GM23338 (cell line): ENCODE data around the gene CCNQ. TPM values are rescaled to one million over a fixed set of nuclear protein-coding genes. Genes with fewer than 3 reads are reported as not detected.
"Not testable (repeated sequence)": the region's sequence is repeated elsewhere in the genome, so short reads cannot be mapped to it uniquely, and the experiment has no call there.

Experiments used
- ATAC-seq: fragments of 200-7000 bp; cut with Tn5 transposase; 3 replicates; pipeline ENCODE4 v1.9.1; 2020
- DNase-seq: peaks from one replicate; pipeline ENCODE4 v3.0.0-alpha.2; 2015; ENCODE audit warnings: low spot score
- H2AFZ ChIP-seq: fragments of 200-600 bp; sonication (generic); 2 replicates; pipeline ENCODE4 v1.8.0; 2016; ENCODE audit warnings: antibody characterized with exemption, mild to moderate bottlenecking, moderate library complexity
- H3F3A ChIP-seq: fragments of 200-600 bp; sonication (generic); replicated peaks from 2 replicates; pipeline ENCODE4 v1.8.0; 2017; ENCODE audit warnings: antibody characterized with exemption, mixed run types, low read depth
- H3K27ac ChIP-seq: fragments of 200-600 bp; sonication (generic); 2 replicates; pipeline ENCODE4 v1.6.1; 2016; ENCODE audit warnings: low read depth
- H3K27me3 ChIP-seq: fragments of 200-600 bp; sonication (generic); 2 replicates; pipeline ENCODE4 v1.8.0; 2016; ENCODE audit warnings: mild to moderate bottlenecking, mixed run types, moderate library complexity; ENCODE audit not compliant: insufficient read depth
- H3K36me3 ChIP-seq: fragments of 200-600 bp; sonication (generic); 2 replicates; pipeline ENCODE4 v1.8.0; 2016; ENCODE audit warnings: mild to moderate bottlenecking; ENCODE audit not compliant: insufficient read depth
- H3K4me1 ChIP-seq: fragments of 200-600 bp; sonication (generic); 2 replicates; pipeline ENCODE4 v1.8.0; 2016; ENCODE audit warnings: mild to moderate bottlenecking, moderate library complexity; ENCODE audit not compliant: insufficient read depth
- H3K4me2 ChIP-seq: fragments of 200-600 bp; sonication (generic); 2 replicates; pipeline ENCODE4 v1.7.1; 2017; ENCODE audit warnings: mixed run types
- H3K4me3 ChIP-seq: fragments of 200-600 bp; sonication (generic); 2 replicates; pipeline ENCODE4 v1.6.1; 2016; ENCODE audit warnings: mixed run types
- H3K79me2 ChIP-seq: fragments of 200-600 bp; sonication (generic); replicated peaks from 2 replicates; pipeline ENCODE4 v1.8.0; 2017; ENCODE audit warnings: mild to moderate bottlenecking; ENCODE audit not compliant: insufficient read depth
- H3K9me2 ChIP-seq: fragments of 200-600 bp; sonication (generic); 2 replicates; pipeline ENCODE4 v1.8.0; 2017; ENCODE audit not compliant: insufficient read depth
- H4K20me1 ChIP-seq: fragments of 200-600 bp; sonication (generic); replicated peaks from 2 replicates; pipeline ENCODE4 v1.8.0; 2017; ENCODE audit warnings: mild to moderate bottlenecking; ENCODE audit not compliant: insufficient read depth
- H3K27ac Mint-ChIP-seq: 2 replicates; pipeline ENCODE4 v1.8.0; 2020; ENCODE audit warnings: inconsistent platforms, mild to moderate bottlenecking, moderate library complexity, mixed read lengths
- H3K27me3 Mint-ChIP-seq: 3 replicates; pipeline ENCODE4 v1.8.0; 2022; ENCODE audit warnings: low read depth, mild to moderate bottlenecking, moderate library complexity, mixed read lengths, inconsistent platforms; ENCODE audit not compliant: insufficient read depth, poor library complexity
- H3K36me3 Mint-ChIP-seq: 3 replicates; pipeline ENCODE4 v1.8.0; 2021; ENCODE audit warnings: low read depth, mild to moderate bottlenecking, inconsistent platforms, moderate library complexity, mixed read lengths
- H3K4me1 Mint-ChIP-seq: 3 replicates; pipeline ENCODE4 v1.8.0; 2020; ENCODE audit warnings: mild to moderate bottlenecking, inconsistent platforms, mixed read lengths
- H3K4me3 Mint-ChIP-seq: 3 replicates; pipeline ENCODE4 v1.8.0; 2021; ENCODE audit warnings: moderate library complexity, mild to moderate bottlenecking, inconsistent platforms, mixed read lengths
- H3K9me3 Mint-ChIP-seq: 3 replicates; pipeline ENCODE4 v1.8.0; 2020; ENCODE audit warnings: moderate library complexity, mild to moderate bottlenecking, inconsistent platforms, mixed read lengths
- CREB1 ChIP-seq: fragments of 250-450 bp; sonication (Bioruptor Pico); IDR thresholded peaks from 2 replicates; pipeline ENCODE4 v1.5.0; 2020; ENCODE audit warnings: low read depth, mild to moderate bottlenecking, moderate library complexity
- CTCF ChIP-seq, 2 experiments: fragments of 200-600 bp in 1 of 2; sonication (generic) in 1 of 2; conservative IDR thresholded peaks; 2 replicates each; pipeline versions ENCODE4 v1.5.1 to v1.6.1; 2016 to 2017; ENCODE audit warnings: antibody characterized with exemption in 2 of 2, low read depth in 2 of 2, mild to moderate bottlenecking in 2 of 2, moderate library complexity in 1 of 2
- ETS1 ChIP-seq: IDR thresholded peaks from 2 replicates; pipeline ENCODE4 v1.6.1; 2016; ENCODE audit warnings: antibody characterized with exemption
- EZH2phosphoT487 ChIP-seq: fragments of 200-600 bp; sonication (generic); IDR thresholded peaks from one replicate; pipeline ENCODE4 v1.8.1; 2018; ENCODE audit warnings: antibody characterized with exemption; ENCODE audit not compliant: unreplicated experiment
- NANOG ChIP-seq: IDR thresholded peaks from 2 replicates; pipeline ENCODE4 v1.6.1; 2016; ENCODE audit warnings: antibody characterized with exemption, borderline replicate concordance
- POLR2AphosphoS5 ChIP-seq: IDR thresholded peaks from 2 replicates; pipeline ENCODE4 v1.6.1; 2016; ENCODE audit warnings: antibody characterized with exemption, low read depth
- STAT1 ChIP-seq: IDR thresholded peaks from one replicate; pipeline ENCODE4 v1.6.1; 2016; ENCODE audit warnings: antibody characterized with exemption; ENCODE audit not compliant: unreplicated experiment
- ZNF114 ChIP-seq: fragments of 250-450 bp; sonication (Bioruptor Pico); IDR thresholded peaks from 2 replicates; pipeline ENCODE4 v1.5.0; 2020; ENCODE audit warnings: mild to moderate bottlenecking, moderate library complexity
- ZNF331 ChIP-seq: fragments of 250-450 bp; sonication (Bioruptor Pico); IDR thresholded peaks from 2 replicates; pipeline ENCODE4 v1.5.0; 2020; ENCODE audit warnings: low read depth, mild to moderate bottlenecking, moderate library complexity
- ZNF462 ChIP-seq: fragments of 250-450 bp; sonication (Bioruptor Pico); IDR thresholded peaks from 2 replicates; pipeline ENCODE4 v1.5.0; 2020; ENCODE audit warnings: mild to moderate bottlenecking, moderate library complexity
- polyA plus RNA-seq: library from polyadenylated mRNA; unstranded; fragments of >200 nt; fragmentation: Nextera tagmentation; extraction: Ambion mirVana; gene quantifications from 2 replicates; pipeline ENCODE4 v1.2.1, GENCODE V29; 2016
- total RNA-seq: library from RNA; depleted of rRNA; stranded (reverse); fragments of >200 nt; shearing (Covaris generic); gene quantifications from 2 replicates; pipeline ENCODE4 v1.2.3, GENCODE V29; 2014

The CCNQ gene
- total and polyA plus RNA-seq, 2 experiments from 2014 or later: 19.4 to 30.2 TPM

- not testable (repeated sequence) for H3K4me3 ChIP-seq, H3K4me1 ChIP-seq, H3K9me2 ChIP-seq, DNase-seq, H3K9me3 Mint-ChIP-seq, H3K36me3 Mint-ChIP-seq, H3K4me1 Mint-ChIP-seq, H3K27ac Mint-ChIP-seq, H3K4me3 Mint-ChIP-seq, ATAC-seq, H4K20me1 ChIP-seq, H2AFZ ChIP-seq, H3K36me3 ChIP-seq, H3F3A ChIP-seq, H3K27ac ChIP-seq, H3K4me2 ChIP-seq, H3K79me2 ChIP-seq
- H3K27me3 ChIP-seq: peaks cover 18% of the 10 kb centered on the region
- peaks cover 12% of the 10 kb centered on the region for H3K27me3 Mint-ChIP-seq
These were observed 5.9 kb upstream of the CCNQ start for GRCh38 chrX:153604666-153605380.

GRCh38 chrX:153603131-153603656 is 4.3 kb upstream of the CCNQ start:
- Mint-ChIP-seq H3K4me1 (peaks cover 6% of the 10 kb centered on the region; the same call in 2 of the 3 replicates), H3K27me3 (peaks cover 5% of the 10 kb centered on the region), H3K9me3 (no peaks in the 10 kb centered on the region), H3K36me3 (no peaks in the 10 kb centered on the region), H3K4me3 (no peak overlapping the region; the same call in 2 of the 3 replicates), H3K27ac (no peak overlapping the region)
- ATAC-seq (no peak), DNase-seq (no peak)
- Histone ChIP-seq H3K79me2 (no peaks in the 10 kb centered on the region), H3K9me2 (no peaks in the 10 kb centered on the region), H3K27me3 (peaks cover 4% of the 10 kb centered on the region; the same call in 1 of the 2 replicates), H2AFZ (no peak overlapping the region), H4K20me1 (no peaks in the 10 kb centered on the region), H3K36me3 (no peaks in the 10 kb centered on the region), H3K27ac (no peak overlapping the region), H3K4me2 (no peak overlapping the region), H3K4me3 (no peak overlapping the region), H3K4me1 (no peaks in the 10 kb centered on the region), H3F3A (no peaks in the 10 kb centered on the region)
- TF ChIP-seq STAT1 (no peak), EZH2phosphoT487 (no peak), NANOG (no peak), ZNF462 (CRISPR knock-in tag) (no peak), ZNF331 (no peak), POLR2AphosphoS5 (no peak), ETS1 (no peak), ZNF114 (CRISPR knock-in tag) (no peak), CREB1 (CRISPR knock-in tag) (no peak), CTCF (conservative IDR thresholded peaks at IDR 0.05; ENCODE audit: low read depth in 2 of 2) (no peak)
